GM23338 (cell line): ENCODE data around the gene TBL3. TPM values are rescaled to one million over a fixed set of nuclear protein-coding genes. Genes with fewer than 3 reads are reported as not detected.

Source experiments
- ATAC-seq: fragments of 200-7000 bp; cut with Tn5 transposase; 3 replicates; pipeline ENCODE4 v1.9.1; 2020
- DNase-seq: peaks from one replicate; pipeline ENCODE4 v3.0.0-alpha.2; 2015; ENCODE audit warnings: low spot score
- H2AFZ ChIP-seq: fragments of 200-600 bp; sonication (generic); 2 replicates; pipeline ENCODE4 v1.8.0; 2016; ENCODE audit warnings: antibody characterized with exemption, mild to moderate bottlenecking, moderate library complexity
- H3F3A ChIP-seq: fragments of 200-600 bp; sonication (generic); replicated peaks from 2 replicates; pipeline ENCODE4 v1.8.0; 2017; ENCODE audit warnings: antibody characterized with exemption, mixed run types, low read depth
- H3K27ac ChIP-seq: fragments of 200-600 bp; sonication (generic); 2 replicates; pipeline ENCODE4 v1.6.1; 2016; ENCODE audit warnings: low read depth
- H3K27me3 ChIP-seq: fragments of 200-600 bp; sonication (generic); 2 replicates; pipeline ENCODE4 v1.8.0; 2016; ENCODE audit warnings: mild to moderate bottlenecking, mixed run types, moderate library complexity; ENCODE audit not compliant: insufficient read depth
- H3K36me3 ChIP-seq: fragments of 200-600 bp; sonication (generic); 2 replicates; pipeline ENCODE4 v1.8.0; 2016; ENCODE audit warnings: mild to moderate bottlenecking; ENCODE audit not compliant: insufficient read depth
- H3K4me1 ChIP-seq: fragments of 200-600 bp; sonication (generic); 2 replicates; pipeline ENCODE4 v1.8.0; 2016; ENCODE audit warnings: mild to moderate bottlenecking, moderate library complexity; ENCODE audit not compliant: insufficient read depth
- H3K4me2 ChIP-seq: fragments of 200-600 bp; sonication (generic); 2 replicates; pipeline ENCODE4 v1.7.1; 2017; ENCODE audit warnings: mixed run types
- H3K4me3 ChIP-seq: fragments of 200-600 bp; sonication (generic); 2 replicates; pipeline ENCODE4 v1.6.1; 2016; ENCODE audit warnings: mixed run types
- H3K79me2 ChIP-seq: fragments of 200-600 bp; sonication (generic); replicated peaks from 2 replicates; pipeline ENCODE4 v1.8.0; 2017; ENCODE audit warnings: mild to moderate bottlenecking; ENCODE audit not compliant: insufficient read depth
- H3K9me2 ChIP-seq: fragments of 200-600 bp; sonication (generic); 2 replicates; pipeline ENCODE4 v1.8.0; 2017; ENCODE audit not compliant: insufficient read depth
- H4K20me1 ChIP-seq: fragments of 200-600 bp; sonication (generic); replicated peaks from 2 replicates; pipeline ENCODE4 v1.8.0; 2017; ENCODE audit warnings: mild to moderate bottlenecking; ENCODE audit not compliant: insufficient read depth
- H3K27ac Mint-ChIP-seq: 2 replicates; pipeline ENCODE4 v1.8.0; 2020; ENCODE audit warnings: inconsistent platforms, mild to moderate bottlenecking, moderate library complexity, mixed read lengths
- H3K27me3 Mint-ChIP-seq: 3 replicates; pipeline ENCODE4 v1.8.0; 2022; ENCODE audit warnings: low read depth, mild to moderate bottlenecking, moderate library complexity, mixed read lengths, inconsistent platforms; ENCODE audit not compliant: insufficient read depth, poor library complexity
- H3K36me3 Mint-ChIP-seq: 3 replicates; pipeline ENCODE4 v1.8.0; 2021; ENCODE audit warnings: low read depth, mild to moderate bottlenecking, inconsistent platforms, moderate library complexity, mixed read lengths
- H3K4me1 Mint-ChIP-seq: 3 replicates; pipeline ENCODE4 v1.8.0; 2020; ENCODE audit warnings: mild to moderate bottlenecking, inconsistent platforms, mixed read lengths
- H3K4me3 Mint-ChIP-seq: 3 replicates; pipeline ENCODE4 v1.8.0; 2021; ENCODE audit warnings: moderate library complexity, mild to moderate bottlenecking, inconsistent platforms, mixed read lengths
- H3K9me3 Mint-ChIP-seq: 3 replicates; pipeline ENCODE4 v1.8.0; 2020; ENCODE audit warnings: moderate library complexity, mild to moderate bottlenecking, inconsistent platforms, mixed read lengths
- STAT1 ChIP-seq: IDR thresholded peaks from one replicate; pipeline ENCODE4 v1.6.1; 2016; ENCODE audit warnings: antibody characterized with exemption; ENCODE audit not compliant: unreplicated experiment
- ZNF462 ChIP-seq: fragments of 250-450 bp; sonication (Bioruptor Pico); IDR thresholded peaks from 2 replicates; pipeline ENCODE4 v1.5.0; 2020; ENCODE audit warnings: mild to moderate bottlenecking, moderate library complexity
- polyA plus RNA-seq: library from polyadenylated mRNA; unstranded; fragments of >200 nt; fragmentation: Nextera tagmentation; extraction: Ambion mirVana; gene quantifications from 2 replicates; pipeline ENCODE4 v1.2.1, GENCODE V29; 2016
- total RNA-seq: library from RNA; depleted of rRNA; stranded (reverse); fragments of >200 nt; shearing (Covaris generic); gene quantifications from 2 replicates; pipeline ENCODE4 v1.2.3, GENCODE V29; 2014

The TBL3 gene
- total and polyA plus RNA-seq, 2 experiments from 2014 or later = 67.0 to 157 TPM

- H3K27ac ChIP-seq = no peak overlapping the region
- H3K36me3 Mint-ChIP-seq = no peaks in the 10 kb centered on the region; the same call in 2 of the 3 replicates
- H4K20me1 ChIP-seq = no peaks in the 10 kb centered on the region; the same call in 1 of the 2 replicates
- H3K27me3 ChIP-seq = no peaks in the 10 kb centered on the region
- H2AFZ ChIP-seq = no peak overlapping the region
- H3K4me3 Mint-ChIP-seq = no peak overlapping the region
- H3F3A ChIP-seq = 0 out of 2 replicates have a peak, but pooled peaks cover 8% of the 10 kb centered on the region
- peaks cover 14% of the 10 kb centered on the region for H3K27me3 Mint-ChIP-seq
- H3K4me1 ChIP-seq = peaks cover 15% of the 10 kb centered on the region; the same call in 1 of the 2 replicates
- no peaks in the 10 kb centered on the region for H3K9me3 Mint-ChIP-seq
- DNase-seq = no peak
- H3K79me2 ChIP-seq = no peaks in the 10 kb centered on the region
- no peak for TF ChIP-seq STAT1
- TF ChIP-seq ZNF462 = no peak
- H3K4me3 ChIP-seq = no peak overlapping the region
- H3K4me1 Mint-ChIP-seq = peaks cover 20% of the 10 kb centered on the region
- no peaks in the 10 kb centered on the region for H3K36me3 ChIP-seq
- no peak overlapping the region for H3K27ac Mint-ChIP-seq
- no peak for ATAC-seq
- H3K9me2 ChIP-seq = no peaks in the 10 kb centered on the region
- no peak overlapping the region for H3K4me2 ChIP-seq
Observed at GRCh38 chr16:1945559-1946391, 26.1 kb upstream of the TBL3 start.
